ENCODE data around the gene AOPEP. TPM values are rescaled to one million over a fixed set of nuclear protein-coding genes. Genes with fewer than 3 reads are reported as not detected.

The AOPEP gene
- total and polyA plus RNA-seq, 2 donors (not counting 3 experiments of a cell fraction or from before 2014, with no cell fraction given) = 20.2 to 41.6 TPM

DNA sequence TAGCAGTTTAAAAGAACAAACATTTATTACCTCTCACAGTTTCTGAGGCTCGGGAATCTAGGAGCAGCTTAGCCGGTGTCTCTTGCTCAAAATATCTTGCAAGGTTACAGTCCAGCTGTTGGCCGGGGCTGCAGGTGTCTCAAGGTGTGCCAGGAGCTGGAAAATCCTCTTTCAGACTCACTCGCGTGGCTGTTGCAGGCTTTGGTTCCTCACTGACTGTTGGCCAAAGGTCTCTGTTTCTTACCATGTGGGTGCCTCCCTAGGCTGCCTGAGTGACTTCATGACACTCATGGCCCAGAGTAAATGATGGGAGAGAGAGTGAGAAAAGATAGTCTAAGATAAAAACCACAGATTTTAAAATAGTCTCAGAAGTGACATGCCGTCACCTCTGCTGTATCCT, 43.8 kb downstream of the AOPEP start:
- Histone ChIP-seq H2AFZ (ENCODE audit: low read depth, low read length) (no peak overlapping the region), H3K27ac (ENCODE audit: insufficient read depth, low read depth, low read length) (no peak overlapping the region), H3K4me3 (replicated peaks in 1 of 3; ENCODE audit: insufficient read depth in 1 of 3, low read depth in 1 of 3, low read length in 3 of 3) (no peak overlapping the region), H3K79me2 (ENCODE audit: control insufficient read depth, insufficient read depth, low read length) (no peaks in the 10 kb centered on the region), H3K9ac (replicated peaks; ENCODE audit: extremely low read depth, insufficient read depth, low read length) (no peak overlapping the region), H3K4me2 (ENCODE audit: insufficient read depth, low read length) (no peak overlapping the region), H3K27me3 (ENCODE audit: control insufficient read depth in 2 of 2, insufficient read depth in 2 of 2, low read length in 2 of 2) (no peaks in the 10 kb centered on the region), H3K36me3 (ENCODE audit: control insufficient read depth in 2 of 2, extremely low read depth in 1 of 2, insufficient read depth in 2 of 2, low read length in 2 of 2) (no peaks in the 10 kb centered on the region), H3K9me3 (replicated peaks; ENCODE audit: control insufficient read depth, insufficient read depth, low read length) (no peaks in the 10 kb centered on the region), H3K9me1 (replicated peaks; ENCODE audit: control insufficient read depth, extremely low read depth, insufficient read depth, low read length) (no peaks in the 10 kb centered on the region), H3K4me1 (ENCODE audit: control insufficient read depth, extremely low read depth, insufficient read depth, low read length) (no peaks in the 10 kb centered on the region), H4K20me1 (replicated peaks; ENCODE audit: control insufficient read depth, extremely low read depth, insufficient read depth, low read length) (no peaks in the 10 kb centered on the region)
- FAIRE-seq (no peak), DNase-seq (ENCODE audit: low read depth, low spot score) (no peak)
- BruUV-seq (replicated peaks) = no TSS peak
- ChIA-PET POLR2A (no interaction called here), CTCF (no interaction called here)
- TF ChIP-seq JUN (IDR thresholded peaks at IDR 0.05; ENCODE audit: borderline replicate concordance, insufficient read depth, insufficient read length, low read depth) (no peak), MYC (IDR thresholded peaks at IDR 0.05; ENCODE audit: low read depth, low read length) (no peak), MAX (IDR thresholded peaks at IDR 0.05; ENCODE audit: insufficient read depth, insufficient read length) (no peak), GATA2 (IDR thresholded peaks at IDR 0.05; ENCODE audit: insufficient read depth, insufficient read length, low read depth, low read length) (no peak), EZH2 (IDR thresholded peaks at IDR 0.05; ENCODE audit: borderline replicate concordance, low read depth, low read length, severe bottlenecking) (no peak), POLR2A (IDR thresholded peaks at IDR 0.05; ENCODE audit: low read depth, low read length) (no peak), FOS (IDR thresholded peaks at IDR 0.05; ENCODE audit: borderline replicate concordance, insufficient read depth, low read length) (no peak), POLR2AphosphoS5 (IDR thresholded peaks at IDR 0.05; ENCODE audit: insufficient read depth, low read depth, low read length) (no peak)
- TF ChIP-seq, protein P1, sequence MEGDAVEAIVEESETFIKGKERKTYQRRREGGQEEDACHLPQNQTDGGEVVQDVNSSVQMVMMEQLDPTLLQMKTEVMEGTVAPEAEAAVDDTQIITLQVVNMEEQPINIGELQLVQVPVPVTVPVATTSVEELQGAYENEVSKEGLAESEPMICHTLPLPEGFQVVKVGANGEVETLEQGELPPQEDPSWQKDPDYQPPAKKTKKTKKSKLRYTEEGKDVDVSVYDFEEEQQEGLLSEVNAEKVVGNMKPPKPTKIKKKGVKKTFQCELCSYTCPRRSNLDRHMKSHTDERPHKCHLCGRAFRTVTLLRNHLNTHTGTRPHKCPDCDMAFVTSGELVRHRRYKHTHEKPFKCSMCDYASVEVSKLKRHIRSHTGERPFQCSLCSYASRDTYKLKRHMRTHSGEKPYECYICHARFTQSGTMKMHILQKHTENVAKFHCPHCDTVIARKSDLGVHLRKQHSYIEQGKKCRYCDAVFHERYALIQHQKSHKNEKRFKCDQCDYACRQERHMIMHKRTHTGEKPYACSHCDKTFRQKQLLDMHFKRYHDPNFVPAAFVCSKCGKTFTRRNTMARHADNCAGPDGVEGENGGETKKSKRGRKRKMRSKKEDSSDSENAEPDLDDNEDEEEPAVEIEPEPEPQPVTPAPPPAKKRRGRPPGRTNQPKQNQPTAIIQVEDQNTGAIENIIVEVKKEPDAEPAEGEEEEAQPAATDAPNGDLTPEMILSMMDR (IDR thresholded peaks at IDR 0.05; ENCODE audit: extremely low read depth in 1 of 2, insufficient read depth in 1 of 2, low read depth in 1 of 2, low read length in 2 of 2) = no peak
- dilution Hi-C loops (cut with MboI; ENCODE audit: extremely low pct_ligation_motif_present, low sequenced_read_pairs) (no loop called here), intact Hi-C loops (cut with micrococcal nuclease) (no loop called here)

Measured in endothelial cell of umbilical vein (primary cell).